Gastrocnemius medialis (tissue), 4 donors: Measurements from ENCODE around the gene DQX1.

Experiments
- CTCF ChIP-seq, 5 experiments: fragments of 450-650 bp in 3 of 5; fragments of 200-600 bp in 2 of 5; sonication (generic) in 2 of 5; IDR thresholded peaks in 4 of 5; conservative IDR thresholded peaks in 1 of 5; 1 replicate in 4 of 5; 2 replicates in 1 of 5; pipeline ENCODE4 v1.5.1; 2016 to 2019; ENCODE audit warnings: antibody characterized with exemption in 5 of 5, mild to moderate bottlenecking in 3 of 5, moderate library complexity in 3 of 5
- POLR2A ChIP-seq, 2 donors: fragments of 450-650 bp; IDR thresholded peaks; one replicate each; pipeline ENCODE4 v1.6.1; 2017; ENCODE audit warnings: antibody characterized with exemption in 2 of 2, mild to moderate bottlenecking in 2 of 2, moderate library complexity in 2 of 2

- no peak for TF ChIP-seq POLR2A (IDR thresholded peaks at IDR 0.05)
- no peak for TF ChIP-seq CTCF (IDR thresholded peaks at IDR 0.05 in 4 of 5, conservative IDR thresholded peaks at IDR 0.05 in 1 of 5)
These were observed 26.2 kb upstream of the DQX1 start for GRCh38 chr2:74551942-74552913.
